ENCODE measurements around the gene PAK1IP1. TPM values are rescaled to one million over a fixed set of nuclear protein-coding genes. Genes with fewer than 3 reads are reported as not detected.

The PAK1IP1 gene
- total RNA-seq, 2 donors from 2014 or later: 2.1 to 8.6 TPM

DNA sequence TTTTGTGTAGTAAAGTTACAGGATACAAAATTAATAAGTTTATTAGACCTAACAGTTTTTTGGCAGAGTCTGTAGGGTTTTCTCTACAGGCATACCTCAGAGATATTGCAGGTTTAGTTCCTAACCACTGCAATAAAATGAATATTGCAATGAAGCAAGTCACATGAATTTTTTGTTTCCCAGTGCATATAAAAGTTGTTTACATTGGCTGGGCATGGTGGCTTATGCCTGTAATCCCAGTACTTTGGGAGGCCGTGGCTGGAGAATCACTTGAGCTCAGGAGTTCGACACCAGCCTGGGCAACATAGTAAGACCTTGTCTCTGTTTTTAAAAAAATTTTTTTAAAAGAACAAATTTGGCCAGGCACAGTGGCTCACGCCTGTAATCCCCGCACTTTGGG lies 16.3 kb upstream of the PAK1IP1 start:
- 87 to 92% methylated on average over 4 of the region's 4 CpGs for WGBS, 2 donors
- ATAC-seq (no peak), DNase-seq (no peak)
- H3K9me3 ChIP-seq: no peaks in the 10 kb centered on the region
- no peak overlapping the region for H3K4me3 ChIP-seq
- no peak overlapping the region for H3K27ac ChIP-seq
- no peaks in the 10 kb centered on the region for H3K4me1 ChIP-seq
- H3K27me3 ChIP-seq: no peaks in the 10 kb centered on the region
- intact Hi-C loops (cut with DNase I): no loop called here
- TF ChIP-seq POLR2A (IDR thresholded peaks at IDR 0.05): no peak
- TF ChIP-seq, protein P1, sequence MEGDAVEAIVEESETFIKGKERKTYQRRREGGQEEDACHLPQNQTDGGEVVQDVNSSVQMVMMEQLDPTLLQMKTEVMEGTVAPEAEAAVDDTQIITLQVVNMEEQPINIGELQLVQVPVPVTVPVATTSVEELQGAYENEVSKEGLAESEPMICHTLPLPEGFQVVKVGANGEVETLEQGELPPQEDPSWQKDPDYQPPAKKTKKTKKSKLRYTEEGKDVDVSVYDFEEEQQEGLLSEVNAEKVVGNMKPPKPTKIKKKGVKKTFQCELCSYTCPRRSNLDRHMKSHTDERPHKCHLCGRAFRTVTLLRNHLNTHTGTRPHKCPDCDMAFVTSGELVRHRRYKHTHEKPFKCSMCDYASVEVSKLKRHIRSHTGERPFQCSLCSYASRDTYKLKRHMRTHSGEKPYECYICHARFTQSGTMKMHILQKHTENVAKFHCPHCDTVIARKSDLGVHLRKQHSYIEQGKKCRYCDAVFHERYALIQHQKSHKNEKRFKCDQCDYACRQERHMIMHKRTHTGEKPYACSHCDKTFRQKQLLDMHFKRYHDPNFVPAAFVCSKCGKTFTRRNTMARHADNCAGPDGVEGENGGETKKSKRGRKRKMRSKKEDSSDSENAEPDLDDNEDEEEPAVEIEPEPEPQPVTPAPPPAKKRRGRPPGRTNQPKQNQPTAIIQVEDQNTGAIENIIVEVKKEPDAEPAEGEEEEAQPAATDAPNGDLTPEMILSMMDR (IDR thresholded peaks at IDR 0.05): no peak
- no peaks in the 10 kb centered on the region for H3K36me3 ChIP-seq (replicated peaks in 1 of 2; ENCODE audit: insufficient read depth in 1 of 2, low read depth in 2 of 2)

DNA sequence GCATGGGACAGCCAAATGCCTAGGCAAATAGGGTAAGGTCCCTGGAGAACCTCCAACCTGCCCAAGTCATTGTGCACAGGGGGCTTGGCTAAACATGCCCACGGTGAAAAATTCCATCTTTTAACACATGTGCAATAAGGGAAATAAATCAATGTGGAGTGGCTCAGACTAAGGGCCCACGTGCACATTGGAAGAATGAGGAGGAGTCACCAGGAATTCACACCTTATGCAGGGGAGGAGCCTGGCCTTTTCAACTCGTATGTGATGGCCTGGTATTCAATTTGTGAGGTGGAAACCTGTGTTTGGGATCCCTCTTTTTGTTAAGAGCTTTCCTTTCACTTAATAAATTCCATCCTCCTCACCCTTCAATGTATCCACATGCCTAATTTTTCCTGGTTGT lies 13.0 kb upstream of the PAK1IP1 start:
- no peak for DNase-seq
- H3K4me1 ChIP-seq: no peaks in the 10 kb centered on the region
- WGBS, 2 donors: 64 to 76% methylated on average over 3 of the region's 3 CpGs
- H3K4me3 ChIP-seq: no peak overlapping the region
- no peaks in the 10 kb centered on the region for H3K27me3 ChIP-seq
- H3K36me3 ChIP-seq (replicated peaks in 1 of 2; ENCODE audit: insufficient read depth in 1 of 2, low read depth in 2 of 2): no peaks in the 10 kb centered on the region
- TF ChIP-seq, protein P1 (IDR thresholded peaks at IDR 0.05): no peak
- TF ChIP-seq POLR2A (IDR thresholded peaks at IDR 0.05): no peak
- no peak for ATAC-seq
- no peaks in the 10 kb centered on the region for H3K9me3 ChIP-seq
- no peak overlapping the region for H3K27ac ChIP-seq
- intact Hi-C loops (cut with DNase I): loop anchor here (10.0 kb wide), 1 partner anchor 167 kb away; no protein-coding TSS in a partner anchor

DNA sequence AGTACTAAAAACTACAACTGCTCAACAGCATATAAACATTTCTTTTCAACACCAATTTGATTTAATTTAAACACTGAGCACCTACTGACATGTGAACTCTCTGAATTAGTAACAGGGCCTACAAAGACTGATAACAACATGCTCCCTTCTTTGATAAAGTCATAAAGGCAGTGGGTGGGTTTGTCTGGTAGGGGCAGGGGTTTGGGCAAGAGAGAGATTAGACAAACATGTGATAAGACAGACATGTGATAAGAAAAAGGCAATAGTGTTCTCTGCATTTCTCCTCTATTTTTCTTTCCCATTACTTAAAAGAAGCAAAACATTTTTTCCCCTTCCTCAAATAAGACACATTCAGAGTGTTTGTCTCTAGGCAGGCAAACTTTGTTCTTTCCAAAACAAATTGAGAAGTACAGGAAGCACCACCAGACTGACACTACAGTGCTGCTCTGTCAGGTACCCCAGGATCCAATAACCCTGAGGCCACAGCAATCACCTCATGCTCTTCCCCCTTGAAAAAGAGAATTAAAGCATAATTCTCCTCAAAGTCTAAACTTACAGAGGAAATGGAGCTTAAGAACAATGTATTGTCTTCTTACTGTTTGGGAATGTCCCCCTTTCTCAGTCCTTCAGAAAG lies 12.3 kb upstream of the PAK1IP1 start:
- DNase-seq (no peak), ATAC-seq (no peak)
- no peaks in the 10 kb centered on the region for H3K4me1 ChIP-seq
- no peaks in the 10 kb centered on the region for H3K9me3 ChIP-seq
- no peaks in the 10 kb centered on the region for H3K36me3 ChIP-seq (replicated peaks in 1 of 2; ENCODE audit: insufficient read depth in 1 of 2, low read depth in 2 of 2)
- H3K27ac ChIP-seq: no peak overlapping the region
- intact Hi-C loops (cut with DNase I): loop anchor here (10.0 kb wide), 1 partner anchor 168 kb away; no protein-coding TSS in a partner anchor
- H3K27me3 ChIP-seq: no peaks in the 10 kb centered on the region
- no peak for TF ChIP-seq POLR2A (IDR thresholded peaks at IDR 0.05)
- TF ChIP-seq, protein P1 (IDR thresholded peaks at IDR 0.05): no peak
- H3K4me3 ChIP-seq: no peak overlapping the region

DNA sequence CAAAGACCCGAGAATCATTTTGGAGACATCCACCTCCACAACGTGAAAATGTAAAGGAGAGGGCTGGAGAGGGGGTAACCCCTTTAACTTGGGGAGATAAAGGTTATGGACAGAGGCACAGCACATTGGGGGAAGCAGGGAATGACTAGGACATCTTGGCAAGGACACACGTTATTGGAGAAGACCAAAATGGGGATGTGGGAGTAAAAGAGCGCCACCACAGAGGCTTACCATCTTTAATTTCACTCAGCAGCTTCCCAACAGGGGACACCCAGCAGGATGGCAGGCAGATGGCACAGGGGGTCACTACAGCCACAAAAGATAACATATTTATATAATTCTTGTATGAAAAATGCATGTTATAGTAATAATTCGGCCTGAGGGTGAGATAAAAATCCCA lies 10.2 kb upstream of the PAK1IP1 start:
- ATAC-seq (no peak), DNase-seq (no peak)
- no peak for TF ChIP-seq POLR2A (IDR thresholded peaks at IDR 0.05)
- TF ChIP-seq, protein P1 (IDR thresholded peaks at IDR 0.05): no peak
- Histone ChIP-seq H3K36me3 (replicated peaks in 1 of 2; ENCODE audit: insufficient read depth in 1 of 2, low read depth in 2 of 2) (no peaks in the 10 kb centered on the region), H3K27ac (no peak overlapping the region), H3K27me3 (no peaks in the 10 kb centered on the region), H3K4me1 (no peaks in the 10 kb centered on the region), H3K9me3 (no peaks in the 10 kb centered on the region), H3K4me3 (no peak overlapping the region)
- WGBS, 2 donors: 60 to 74% methylated on average over 5 of the region's 5 CpGs
- intact Hi-C loops (cut with DNase I): loop anchor here (10.0 kb wide), 1 partner anchor 170 kb away; no protein-coding TSS in a partner anchor
